Heart left ventricle (tissue), 13 donors: ENCODE measurements around the gene PPP1R9A.

Experiments
- CTCF ChIP-seq, 12 donors: fragments of 200-600 bp; sonication (generic) in 4 of 12; IDR thresholded peaks; one replicate each; pipeline versions ENCODE4 v1.5.0 to v1.8.0; 2018 to 2022; ENCODE audit warnings: antibody characterized with exemption in 12 of 12, mild to moderate bottlenecking in 5 of 12
- POLR2A ChIP-seq, 2 donors: fragments of 450-650 bp; IDR thresholded peaks; one replicate each; pipeline ENCODE4 v1.6.1; 2017; ENCODE audit warnings: antibody characterized with exemption in 2 of 2, mild to moderate bottlenecking in 2 of 2, moderate library complexity in 2 of 2
- donor health status: ischemic (EF 13 %, LVEDD 7.1; RV severe dilation, severe dysfunction).
- donor health status: DM: no; HTN: yes; CAD: no.
- donor health status: DM: no; HTN: no; CAD: no.
- donor health status: ischemic (EF 25% LVEDD 6.9; RV normal size, moderate dysfunction).
- donor health status: ischemic (EF 25% LVEDD 5.7; RV mildly dilated, moderate dysfunction).
- donor health status: ischemic (EF 35%, LVEDD 5.7; RV mildly dilated, moderate dysfunction).
- donor health status: nonischemic (EF 11% LVEDD 7.7; RV severe dilation, severe dysfunction).
- donor health status: DM: yes; HTN: yes; CAD: no.
- donor health status: PGD.
- donor health status: ischemic (EF 29% LVEDD 5.4; RV normal size, mild dysfunction).
- donor health status: nonischemic (EF 23%, LVEDD 6.1; RV moderate dilation, normal function).

DNA sequence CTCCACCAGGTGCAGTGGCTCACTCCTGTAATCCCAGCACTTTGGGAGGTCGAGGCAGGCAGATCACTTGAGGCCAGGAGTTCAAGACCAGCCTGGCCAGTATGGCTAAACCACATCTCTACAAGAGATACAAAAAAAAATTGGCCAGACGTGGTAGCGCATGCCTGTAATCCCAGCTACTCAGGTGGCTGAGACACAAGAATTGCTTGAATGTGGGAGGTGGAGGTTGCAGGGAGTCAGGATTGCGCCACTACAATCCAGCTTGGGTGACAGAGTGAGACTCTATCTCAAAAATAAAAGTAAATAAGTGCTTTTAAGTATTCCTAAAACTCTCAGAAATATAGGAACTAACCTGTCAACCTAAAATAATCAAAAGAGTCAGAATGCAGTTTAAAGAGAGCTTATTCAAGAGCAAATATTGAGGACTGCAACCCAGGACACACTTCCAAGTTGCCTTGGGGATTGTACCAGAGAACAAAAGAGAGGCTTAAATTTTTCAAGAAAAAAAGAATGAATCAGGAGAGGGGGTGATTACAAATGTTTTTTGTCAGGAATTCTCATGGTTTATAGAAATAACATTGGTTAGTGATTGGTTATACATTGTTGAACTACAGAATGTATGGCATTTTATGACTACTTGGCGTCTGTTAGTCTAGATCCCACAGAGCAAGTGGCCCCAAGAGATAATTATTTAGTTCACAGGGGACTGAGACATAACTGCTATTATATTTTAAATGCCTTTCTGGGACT, 33.2 kb upstream of the PPP1R9A start:
- TF ChIP-seq POLR2A (IDR thresholded peaks at IDR 0.05) (no peak), CTCF (IDR thresholded peaks at IDR 0.05) (no peak)
